ENCODE results near the gene DPY19L1.

DPY19L1 gene

DNA sequence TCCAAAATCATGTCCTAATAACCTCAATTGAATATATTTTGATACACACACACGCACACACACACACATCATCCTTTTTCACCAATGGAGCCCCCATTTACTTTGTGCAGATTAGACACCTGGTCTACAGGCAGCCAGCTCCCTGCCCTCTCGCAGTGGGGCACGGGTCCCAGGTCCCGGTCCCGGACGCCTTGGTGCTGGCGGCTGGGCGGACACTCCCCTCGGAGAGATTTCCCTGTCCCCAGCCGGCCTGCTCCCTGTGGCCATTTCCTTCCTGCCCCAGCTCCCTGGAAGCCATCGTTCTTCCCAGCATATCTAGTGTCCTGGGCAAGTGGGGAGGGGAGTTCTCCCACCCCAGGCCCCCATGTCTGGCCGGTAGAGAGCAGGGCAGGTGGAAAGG, 14.6 kb downstream of the DPY19L1 start:
- ChIA-PET POLR2A (no interaction called here), CTCF (no interaction called here)
- no peak for DNase-seq (ENCODE audit: extremely low spot score)

DNA sequence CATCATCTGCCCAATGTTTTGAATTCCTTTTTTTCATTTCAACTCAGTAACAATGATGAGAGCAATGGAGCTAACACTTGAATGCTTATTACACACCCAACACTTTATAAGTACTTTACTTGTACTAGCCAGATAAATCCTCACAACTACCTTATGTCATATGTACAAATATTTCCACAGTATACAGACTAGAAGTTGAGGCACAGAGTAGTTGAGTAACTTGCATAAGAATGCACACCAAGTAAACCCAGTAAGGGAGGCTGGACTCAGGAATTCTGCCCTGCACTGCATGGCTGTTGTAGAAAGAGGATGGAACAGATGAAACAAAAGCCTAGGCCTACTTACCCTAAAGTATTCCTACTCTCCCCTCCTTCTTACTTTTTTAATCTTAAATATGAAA, 15.8 kb downstream of the DPY19L1 start:
- ChIA-PET POLR2A (no interaction called here), CTCF (no interaction called here)
- TF ChIP-seq BHLHE40 (IDR thresholded peaks at IDR 0.05; ENCODE audit: borderline replicate concordance) (no peak), TARDBP (IDR thresholded peaks at IDR 0.05) (no peak)
- DNase-seq (ENCODE audit: extremely low spot score), result no peak

More for the DNA sequence above, 14.6 kb downstream of the DPY19L1 start:
- TF ChIP-seq TARDBP (IDR thresholded peaks at IDR 0.05) (no peak), LEF1 (IDR thresholded peaks at IDR 0.05; ENCODE audit: borderline replicate concordance) (no peak), FOXA1 (IDR thresholded peaks at IDR 0.05) (no peak), FOXK2 (IDR thresholded peaks at IDR 0.05) (no peak), BHLHE40 (IDR thresholded peaks at IDR 0.05; ENCODE audit: borderline replicate concordance) (no peak), FOXM1 (IDR thresholded peaks at IDR 0.05; ENCODE audit: borderline replicate concordance) (no peak), L3MBTL2 (conservative IDR thresholded peaks at IDR 0.05) (no peak), CTBP1 (IDR thresholded peaks at IDR 0.05; ENCODE audit: borderline replicate concordance) (no peak)

DNA sequence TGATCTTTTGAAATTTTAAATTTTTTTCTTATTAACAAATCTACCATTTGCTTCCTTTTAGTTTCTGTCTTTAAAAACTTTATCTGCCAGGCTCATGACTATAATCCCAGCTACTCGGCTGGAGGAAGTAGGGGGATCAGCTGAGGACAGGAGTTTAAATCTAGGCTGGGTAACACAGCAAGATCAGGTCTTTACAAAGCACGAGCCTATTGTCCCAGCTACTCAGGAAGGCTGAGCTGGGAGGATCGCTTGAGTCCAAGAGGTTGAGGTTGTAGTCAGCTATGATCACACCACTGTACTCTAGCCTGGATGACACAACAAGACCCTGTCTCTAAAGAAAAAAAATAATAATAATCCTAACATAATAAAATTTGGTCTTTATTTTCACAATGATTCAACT, 17.5 kb downstream of the DPY19L1 start:
- ChIA-PET CTCF (no interaction called here), POLR2A (interaction anchor here (0.6 kb wide), 1 partner anchor 164 kb away, joined by 3 read pairs; no protein-coding TSS in a partner anchor)
- TF ChIP-seq TARDBP (IDR thresholded peaks at IDR 0.05) (no peak), ZNF384 (IDR thresholded peaks at IDR 0.05) (no peak), L3MBTL2 (conservative IDR thresholded peaks at IDR 0.05) (no peak), BHLHE40 (IDR thresholded peaks at IDR 0.05; ENCODE audit: borderline replicate concordance) (no peak), HDGF (IDR thresholded peaks at IDR 0.05; ENCODE audit: borderline replicate concordance) (no peak), PKNOX1 (IDR thresholded peaks at IDR 0.05) (no peak), FOXK2 (IDR thresholded peaks at IDR 0.05) (no peak), SUZ12 (IDR thresholded peaks at IDR 0.05) (no peak), ELF4 (IDR thresholded peaks at IDR 0.05) (no peak), ARNT (IDR thresholded peaks at IDR 0.05) (no peak), SP1 (IDR thresholded peaks at IDR 0.05) (no peak), NFRKB (IDR thresholded peaks at IDR 0.05) (no peak), LEF1 (IDR thresholded peaks at IDR 0.05; ENCODE audit: borderline replicate concordance) (no peak), FOXA1 (IDR thresholded peaks at IDR 0.05) (no peak), FOXM1 (IDR thresholded peaks at IDR 0.05; ENCODE audit: borderline replicate concordance) (no peak), CTBP1 (IDR thresholded peaks at IDR 0.05; ENCODE audit: borderline replicate concordance) (no peak)
- no peak for DNase-seq (ENCODE audit: extremely low spot score)

DNA sequence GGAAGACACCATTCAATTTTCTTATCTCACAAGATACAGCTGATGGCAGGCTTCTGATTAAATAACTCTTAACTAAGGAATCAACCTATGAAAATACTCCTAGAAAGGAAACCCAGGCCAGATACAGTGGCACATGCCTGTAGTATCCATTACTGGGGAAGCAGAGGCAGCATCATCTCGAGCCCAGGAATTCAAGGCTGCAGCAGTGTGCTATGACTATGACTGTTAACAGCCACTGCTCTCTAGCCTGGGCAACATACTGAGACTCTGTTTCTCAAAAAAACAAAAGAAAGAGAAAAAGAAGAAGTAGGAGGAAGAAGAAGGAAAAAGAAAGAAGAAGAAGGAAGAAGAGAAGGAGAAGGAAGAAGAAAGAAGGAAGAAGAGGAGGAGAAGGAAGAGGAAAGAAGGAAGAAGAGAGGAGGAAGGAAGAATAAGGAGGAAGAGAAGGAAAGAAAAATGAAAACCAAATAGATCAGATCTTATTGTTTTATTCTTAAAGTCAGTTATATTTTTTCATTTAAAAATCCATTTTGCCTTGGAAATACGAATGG, 18.0 kb downstream of the DPY19L1 start:
- ChIA-PET POLR2A (interaction anchor here (0.6 kb wide), 1 partner anchor 164 kb away, joined by 3 read pairs; no protein-coding TSS in a partner anchor), CTCF (no interaction called here)
- DNase-seq (ENCODE audit: extremely low spot score), result no peak
- TF ChIP-seq HDGF (IDR thresholded peaks at IDR 0.05; ENCODE audit: borderline replicate concordance), result no peak
- no peak for TF ChIP-seq ELF4 (IDR thresholded peaks at IDR 0.05)
- TF ChIP-seq ZNF384 (IDR thresholded peaks at IDR 0.05), result no peak
- no peak for TF ChIP-seq SP1 (IDR thresholded peaks at IDR 0.05)
- no peak for TF ChIP-seq ARNT (IDR thresholded peaks at IDR 0.05)
- TF ChIP-seq SUZ12 (IDR thresholded peaks at IDR 0.05), result no peak
- TF ChIP-seq LEF1 (IDR thresholded peaks at IDR 0.05; ENCODE audit: borderline replicate concordance), result no peak
- no peak for TF ChIP-seq FOXK2 (IDR thresholded peaks at IDR 0.05)
- no peak for TF ChIP-seq NFRKB (IDR thresholded peaks at IDR 0.05)
- no peak for TF ChIP-seq BHLHE40 (IDR thresholded peaks at IDR 0.05; ENCODE audit: borderline replicate concordance)
- no peak for TF ChIP-seq CTBP1 (IDR thresholded peaks at IDR 0.05; ENCODE audit: borderline replicate concordance)
- no peak for TF ChIP-seq TARDBP (IDR thresholded peaks at IDR 0.05)
- no peak for TF ChIP-seq FOXM1 (IDR thresholded peaks at IDR 0.05; ENCODE audit: borderline replicate concordance)
- no peak for TF ChIP-seq FOXA1 (IDR thresholded peaks at IDR 0.05)

DNA sequence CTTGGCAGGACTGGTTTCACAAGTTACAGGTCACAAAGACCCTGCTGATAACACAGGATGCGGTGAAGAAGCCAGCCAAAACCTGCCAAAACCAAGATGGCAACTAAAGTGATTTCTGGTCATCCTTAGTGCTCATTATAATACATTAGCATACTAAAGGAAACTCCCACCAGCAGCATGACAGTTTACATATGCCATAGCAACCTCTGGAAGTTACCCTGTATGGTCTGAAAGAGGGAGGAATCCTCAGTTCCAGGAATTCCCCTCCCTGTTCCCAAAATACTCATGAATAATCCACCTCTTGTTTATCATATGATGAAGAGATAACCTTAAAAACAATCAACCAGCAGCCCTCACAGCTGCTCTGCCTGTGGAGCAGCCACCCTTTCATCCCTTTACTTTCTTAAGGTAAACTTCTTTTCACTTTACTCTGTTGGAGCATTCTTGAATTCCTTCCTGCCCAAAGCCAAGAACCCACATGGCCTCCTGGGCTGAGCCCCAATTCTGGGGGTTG, 21.9 kb downstream of the DPY19L1 start:
- DNase-seq (ENCODE audit: extremely low spot score), result no peak
- no peak for TF ChIP-seq SP1 (IDR thresholded peaks at IDR 0.05)
- TF ChIP-seq PKNOX1 (IDR thresholded peaks at IDR 0.05), result no peak
- TF ChIP-seq FOXA1 (IDR thresholded peaks at IDR 0.05), result no peak
- no peak for TF ChIP-seq FOXM1 (IDR thresholded peaks at IDR 0.05; ENCODE audit: borderline replicate concordance)
- no peak for TF ChIP-seq NFRKB (IDR thresholded peaks at IDR 0.05)
- TF ChIP-seq FOXK2 (IDR thresholded peaks at IDR 0.05), result no peak
- ChIA-PET CTCF (no interaction called here), POLR2A (no interaction called here)

- POLR2A ChIA-PET, result no interaction called here
- CTCF ChIA-PET, result no interaction called here
- TF ChIP-seq FOXA1 (IDR thresholded peaks at IDR 0.05) (no peak), BHLHE40 (IDR thresholded peaks at IDR 0.05; ENCODE audit: borderline replicate concordance) (no peak)
- no peak for DNase-seq (ENCODE audit: extremely low spot score)
Observed at GRCh38 chr7:35012160-35012559, 25.1 kb downstream of the DPY19L1 start.

DNA sequence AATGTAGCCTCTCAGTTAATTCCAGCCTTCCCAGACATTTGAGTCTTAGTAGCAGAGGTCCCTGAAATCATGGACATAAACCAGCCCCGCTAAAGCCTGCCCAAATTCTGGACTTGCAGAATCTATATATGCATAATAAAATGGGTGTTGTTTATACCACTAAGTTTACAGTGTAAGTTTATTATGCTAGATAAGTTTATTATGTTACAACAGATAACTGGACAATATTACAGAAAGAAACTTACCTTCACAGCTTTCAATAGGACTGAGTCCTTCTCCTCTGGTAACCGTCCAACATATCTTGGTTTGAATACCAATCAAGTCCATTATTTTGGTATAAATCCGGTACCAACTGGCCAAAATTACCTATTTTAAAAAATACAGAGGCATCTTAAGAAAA, 26.2 kb downstream of the DPY19L1 start:
- POLR2A ChIA-PET, result no interaction called here

More for the DNA sequence above, 26.2 kb downstream of the DPY19L1 start:
- no peak for DNase-seq (ENCODE audit: extremely low spot score)
- TF ChIP-seq ARNT (IDR thresholded peaks at IDR 0.05), result no peak
- no peak for TF ChIP-seq ELF4 (IDR thresholded peaks at IDR 0.05)
- no peak for TF ChIP-seq L3MBTL2 (conservative IDR thresholded peaks at IDR 0.05)
- no peak for TF ChIP-seq ZNF384 (IDR thresholded peaks at IDR 0.05)
- no peak for TF ChIP-seq FOXA1 (IDR thresholded peaks at IDR 0.05)
- TF ChIP-seq SUZ12 (IDR thresholded peaks at IDR 0.05), result no peak
- TF ChIP-seq FOXM1 (IDR thresholded peaks at IDR 0.05; ENCODE audit: borderline replicate concordance), result no peak
- TF ChIP-seq LEF1 (IDR thresholded peaks at IDR 0.05; ENCODE audit: borderline replicate concordance), result no peak
- TF ChIP-seq TARDBP (IDR thresholded peaks at IDR 0.05), result no peak
- no peak for TF ChIP-seq CTBP1 (IDR thresholded peaks at IDR 0.05; ENCODE audit: borderline replicate concordance)
- TF ChIP-seq PKNOX1 (IDR thresholded peaks at IDR 0.05), result no peak
- TF ChIP-seq NFRKB (IDR thresholded peaks at IDR 0.05), result no peak
- TF ChIP-seq SP1 (IDR thresholded peaks at IDR 0.05), result no peak
- TF ChIP-seq FOXK2 (IDR thresholded peaks at IDR 0.05), result no peak
- CTCF ChIA-PET, result no interaction called here
